Measurements from ENCODE around the gene SNX1. TPM values are rescaled to one million over a fixed set of nuclear protein-coding genes. Genes with fewer than 3 reads are reported as not detected.

The SNX1 gene
- total and polyA plus RNA-seq, 2 of the 8 experiments (the other 6 are each of a cell fraction or from before 2014, with no cell fraction given) = 27.9 to 59.8 TPM

- TF ChIP-seq RAD21 (IDR thresholded peaks at IDR 0.05 in 1 of 2, conservative IDR thresholded peaks at IDR 0.05 in 1 of 2; ENCODE audit: low read depth in 2 of 2, low read length in 2 of 2) = no peak
- TF ChIP-seq CREB1 (IDR thresholded peaks at IDR 0.05) = no peak
- no peak for TF ChIP-seq CHD2 (IDR thresholded peaks at IDR 0.05; ENCODE audit: low read length)
- no peak for TF ChIP-seq BCL11A (IDR thresholded peaks at IDR 0.05; ENCODE audit: low read depth in 2 of 2, low read length in 2 of 2)
- TF ChIP-seq SP4 (IDR thresholded peaks at IDR 0.05; ENCODE audit: low read length) = no peak
These were observed 35.8 kb downstream of the SNX1 start (continued) for GRCh38 chr15:64131547-64131946.

Measured in H1 (cell line).